ENCODE data around the gene AGRP.

AGRP gene

DNA sequence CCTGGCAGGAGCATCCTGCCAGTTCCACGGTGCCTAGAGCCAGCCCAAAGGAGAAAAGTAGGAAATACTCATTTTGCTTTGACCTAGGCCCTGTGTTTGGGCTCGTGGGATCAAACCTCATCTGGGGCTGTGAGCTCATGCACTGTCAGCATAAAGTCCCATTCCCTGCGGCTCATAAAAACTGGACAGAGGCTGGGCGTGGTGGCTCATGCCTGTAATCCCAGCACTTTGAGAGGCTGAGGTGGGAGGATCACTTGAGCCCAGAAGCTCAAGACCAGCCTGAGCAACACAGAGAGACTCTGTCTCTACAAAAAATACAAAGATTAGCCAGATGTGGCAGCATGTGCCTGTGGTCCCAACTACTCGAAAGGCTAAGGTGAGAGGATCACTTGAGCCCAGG lies 20.3 kb downstream of the AGRP start:
- DNase-seq = no peak

DNA sequence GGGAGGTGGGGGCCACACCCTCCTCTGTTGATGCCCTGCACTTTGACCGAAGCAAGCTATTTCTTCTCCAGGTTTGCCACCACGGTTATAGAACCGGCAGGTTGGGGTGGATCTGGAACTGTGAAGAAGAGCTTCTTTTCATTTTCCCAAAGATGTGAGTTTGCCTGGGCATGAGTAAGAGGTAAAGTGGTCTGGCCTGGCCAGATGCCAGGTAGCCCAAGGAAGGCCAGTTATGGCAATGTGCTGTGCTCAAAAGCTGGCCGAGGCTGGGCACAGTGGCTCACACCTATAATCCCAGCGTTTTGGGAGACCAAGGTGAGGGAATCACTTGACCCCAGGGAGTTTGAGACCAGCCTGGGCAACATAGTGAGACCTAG lies 21.1 kb downstream of the AGRP start:
- no peak for DNase-seq

DNA sequence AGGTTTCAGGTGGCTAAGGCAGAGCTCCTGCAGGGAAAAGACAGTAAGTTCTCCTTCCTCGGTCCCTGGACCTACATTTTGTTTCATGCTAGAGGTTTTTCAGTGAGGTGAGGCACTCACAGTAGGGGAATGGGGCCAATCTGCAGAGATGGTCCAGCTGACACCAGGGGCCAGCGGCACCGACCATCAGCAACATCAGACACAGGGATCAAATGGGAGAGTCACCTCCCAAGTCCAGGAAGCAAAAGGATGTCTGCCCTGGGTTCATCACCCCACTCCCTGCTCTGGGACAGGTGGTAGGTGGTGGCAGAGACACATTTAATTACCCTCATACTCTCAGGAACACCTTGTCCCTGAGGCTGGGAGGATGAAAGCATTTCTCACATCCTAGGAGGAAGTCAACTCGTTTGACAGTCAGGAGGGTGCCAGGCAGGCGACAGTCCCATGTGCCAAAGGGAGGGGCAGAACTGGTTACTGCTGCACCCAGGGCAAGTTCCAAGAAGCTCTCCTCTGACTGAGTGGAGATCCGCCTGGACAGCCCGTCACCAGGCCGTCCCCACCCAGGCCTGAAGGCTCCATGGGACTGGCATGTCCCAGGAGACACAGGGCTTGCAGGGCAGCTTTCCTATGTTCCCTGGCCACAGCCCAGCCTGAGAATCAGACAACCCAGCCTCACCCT lies 21.6 kb downstream of the AGRP start:
- no peak for DNase-seq

DNA sequence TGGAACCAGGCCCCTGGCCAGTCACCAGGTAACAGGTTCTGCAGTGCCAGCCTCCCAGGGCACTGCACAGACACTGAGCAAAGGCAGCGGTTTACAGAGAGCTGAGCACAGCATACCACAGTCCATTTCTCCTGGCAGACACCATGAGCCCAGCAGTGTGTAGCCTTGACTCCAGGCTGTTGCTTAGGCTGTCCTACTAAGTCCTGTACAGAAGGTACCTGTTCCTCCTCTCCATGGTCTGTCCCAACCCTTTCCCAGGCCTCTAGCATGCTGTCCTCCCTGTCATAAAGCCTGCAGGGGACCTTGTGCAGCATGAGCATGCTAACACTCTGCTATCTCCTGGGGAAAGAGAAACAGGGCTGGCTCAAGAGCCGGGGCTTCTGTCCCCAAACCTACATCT lies 22.4 kb downstream of the AGRP start:
- no peak for DNase-seq

DNA sequence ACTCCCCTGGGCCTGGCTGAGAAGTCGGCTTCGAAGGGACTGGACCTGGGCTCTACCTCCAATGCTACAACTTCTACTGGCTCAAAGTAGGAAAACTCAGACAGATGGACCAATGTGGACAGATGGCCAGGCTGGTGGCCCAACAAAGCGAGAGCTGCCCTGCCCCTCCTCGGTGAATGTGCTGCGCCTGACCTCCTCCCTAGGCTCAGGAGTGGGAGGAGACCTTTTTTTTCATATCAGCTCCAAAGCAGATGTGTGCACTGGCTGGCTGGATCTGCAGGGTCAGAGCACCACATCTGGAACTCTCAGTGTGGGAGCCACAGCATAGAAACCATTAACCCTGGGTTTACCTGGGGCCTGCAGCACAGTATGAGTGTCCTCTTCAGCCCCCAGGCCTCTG lies 23.2 kb downstream of the AGRP start:
- DNase-seq = no peak

DNA sequence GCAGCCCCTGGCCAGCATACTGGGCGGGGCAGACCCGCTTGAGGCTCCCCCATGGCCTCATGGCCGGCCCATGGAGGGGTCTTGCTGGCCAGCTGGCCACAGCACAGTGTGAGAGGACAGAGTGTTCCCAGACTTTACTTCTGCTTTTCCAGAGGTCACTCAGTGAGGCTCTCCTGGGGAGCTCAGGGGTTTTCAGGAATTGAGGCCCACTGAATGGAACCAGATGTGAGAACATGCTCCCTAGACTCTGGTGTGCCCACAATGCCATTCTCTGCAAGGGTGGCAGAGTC lies 23.5 kb downstream of the AGRP start:
- no peak for DNase-seq

DNA sequence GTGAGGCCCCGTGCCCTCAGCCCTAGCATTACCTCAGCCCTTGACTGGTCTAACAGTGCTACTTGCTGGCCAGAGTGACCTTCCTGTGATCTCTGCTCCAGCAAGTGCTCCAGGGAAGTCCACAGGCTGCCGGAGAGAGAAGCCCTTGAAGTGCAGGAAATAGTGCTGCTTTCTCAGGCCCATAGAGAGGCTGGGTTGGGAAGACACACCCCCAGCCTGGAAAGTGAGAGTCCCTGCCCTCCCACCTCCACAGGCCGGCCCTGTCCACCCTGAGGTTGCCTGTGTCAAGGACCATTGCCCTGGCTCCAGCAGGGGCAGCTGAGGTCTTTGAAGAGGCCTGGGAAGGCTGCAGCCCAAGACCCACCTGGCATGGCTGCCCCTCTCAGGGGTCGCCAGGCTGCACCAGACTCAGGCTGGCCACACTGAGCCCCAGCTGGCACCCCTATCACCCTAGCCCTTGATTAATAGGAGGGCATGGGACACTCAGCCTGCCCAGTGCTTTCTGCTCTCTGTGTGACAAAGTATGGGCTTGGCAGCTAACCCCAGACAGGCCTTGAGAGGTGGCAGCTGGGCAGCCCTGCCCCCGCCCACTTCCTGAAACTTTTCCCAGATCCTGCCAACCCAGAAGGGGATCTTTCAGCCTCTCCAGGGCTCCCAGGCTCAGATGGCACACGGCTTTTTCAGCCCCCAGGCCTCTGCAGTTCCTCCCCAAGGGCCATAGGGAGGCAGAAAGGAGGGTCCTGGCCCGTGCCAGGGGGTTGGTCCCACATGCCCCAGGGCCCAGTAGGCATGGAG lies 24.1 kb downstream of the AGRP start:
- DNase-seq = no peak

DNA sequence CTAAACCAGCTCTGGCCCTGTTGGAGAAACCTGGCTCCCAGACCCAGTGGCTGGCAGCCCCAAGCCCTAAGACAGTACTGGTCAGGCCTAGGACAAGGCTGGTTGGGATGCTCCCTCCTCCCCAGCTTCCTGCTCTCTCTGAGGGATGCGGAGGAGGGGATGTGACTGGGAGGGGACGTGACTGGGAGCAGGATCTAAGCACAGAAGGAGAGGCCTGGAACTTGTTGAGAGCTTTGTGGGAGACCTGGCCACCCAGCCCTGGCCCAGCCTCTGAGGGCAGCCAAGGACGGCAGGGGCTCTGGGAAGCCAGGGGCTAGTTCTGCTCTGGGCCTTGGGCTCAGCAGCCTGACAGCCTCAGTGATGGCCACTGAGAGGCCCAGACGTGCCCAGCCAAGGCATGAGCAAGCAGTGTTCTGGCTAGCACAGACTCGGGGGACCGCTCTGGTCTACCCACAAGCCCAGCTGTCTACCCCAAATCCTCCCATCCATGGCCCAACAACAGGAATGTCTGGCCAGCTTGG lies 25.2 kb downstream of the AGRP start:
- DNase-seq = no peak

DNA sequence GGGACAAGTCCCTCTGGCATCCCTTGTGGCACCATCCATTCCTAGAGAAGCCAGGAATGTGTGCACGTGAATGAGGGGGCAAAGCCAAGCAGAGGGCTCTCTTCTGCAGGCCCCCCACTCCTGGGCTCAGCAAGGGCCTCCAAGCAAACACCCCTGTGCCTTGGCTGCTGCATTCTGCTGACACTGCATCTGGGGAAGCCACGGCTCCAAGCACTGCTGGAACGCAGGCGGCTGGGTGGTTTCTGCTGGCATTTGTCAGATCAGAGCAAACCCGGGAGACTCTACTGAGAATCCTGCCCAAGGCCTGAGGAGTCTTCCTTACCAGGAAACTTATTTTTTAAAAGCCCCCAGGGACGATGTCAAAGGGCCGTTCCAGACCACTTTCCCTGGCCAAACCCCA lies 25.7 kb downstream of the AGRP start:
- DNase-seq = no peak

DNA sequence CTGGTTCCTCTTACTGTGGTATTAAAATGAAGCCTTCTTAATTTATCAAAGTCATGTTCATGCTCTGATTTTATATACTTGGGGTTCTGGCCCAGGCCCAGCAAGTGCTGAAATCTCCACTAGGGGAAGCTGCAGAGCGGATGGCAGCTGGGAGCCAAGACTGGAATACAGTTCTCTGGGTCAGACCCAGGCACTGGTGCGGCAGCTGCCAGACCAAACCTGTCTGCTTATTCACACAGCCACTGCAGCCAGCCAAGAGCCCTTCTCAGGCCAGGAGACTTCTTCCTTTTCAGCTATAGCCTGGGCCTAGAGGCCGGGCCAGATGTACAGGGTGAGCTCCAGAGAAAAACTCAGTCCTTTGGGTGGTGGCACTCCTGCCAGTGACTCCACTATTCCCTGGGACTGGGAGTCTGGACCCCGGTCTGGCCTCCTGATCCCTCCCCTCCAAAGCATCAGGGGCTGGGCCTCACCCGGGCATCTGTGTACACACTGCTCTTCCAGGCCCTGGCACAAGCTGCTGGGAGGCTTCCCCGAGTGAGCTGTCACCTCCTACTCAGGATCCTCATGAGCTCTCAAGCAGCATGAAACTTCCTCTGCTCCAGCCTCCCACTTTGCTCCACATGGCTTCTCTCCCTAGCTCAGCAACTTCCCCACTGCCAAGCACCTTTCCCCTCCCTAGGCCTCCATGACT lies 26.8 kb downstream of the AGRP start:
- no peak for DNase-seq

DNA sequence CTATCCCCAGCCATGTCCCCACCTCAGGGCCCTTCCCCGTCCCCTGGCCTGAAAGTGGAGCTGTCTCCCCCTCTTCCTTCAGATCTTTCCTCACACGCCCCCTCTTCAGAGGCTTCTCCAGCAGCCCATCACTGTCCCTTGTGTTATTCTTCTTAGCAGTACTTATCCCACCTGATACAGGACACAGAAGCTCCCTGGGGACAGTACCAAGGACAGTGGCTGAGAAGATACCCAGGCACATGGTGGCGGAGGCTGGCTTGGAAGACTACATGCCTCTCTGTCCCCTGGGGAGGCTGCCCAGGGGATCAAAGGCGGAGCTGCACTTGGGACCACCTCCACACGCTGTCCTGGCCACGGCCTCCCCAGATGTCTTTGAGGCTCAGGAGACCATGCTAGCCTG lies 28.5 kb downstream of the AGRP start:
- no peak for DNase-seq

DNA sequence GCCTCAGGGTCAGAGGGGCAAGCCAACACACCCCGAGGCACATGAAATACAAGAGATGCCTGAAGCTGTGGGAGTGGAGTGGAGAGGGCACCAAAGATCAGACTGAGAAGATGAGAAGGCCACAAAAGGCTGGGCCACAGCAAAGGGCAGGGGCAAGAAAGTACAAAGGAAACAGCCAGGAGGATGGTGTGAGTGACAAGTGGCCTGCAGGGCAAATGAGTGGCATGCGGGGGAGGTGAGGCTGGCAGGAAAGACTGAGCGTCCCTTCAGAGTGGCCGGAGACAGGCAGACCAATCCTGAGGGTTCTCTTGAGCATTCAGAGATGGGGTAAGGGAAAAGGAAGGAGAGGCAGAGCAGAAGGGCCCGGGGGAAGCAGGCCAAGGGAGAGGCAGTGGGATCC lies 29.2 kb downstream of the AGRP start:
- DNase-seq = no peak

DNA sequence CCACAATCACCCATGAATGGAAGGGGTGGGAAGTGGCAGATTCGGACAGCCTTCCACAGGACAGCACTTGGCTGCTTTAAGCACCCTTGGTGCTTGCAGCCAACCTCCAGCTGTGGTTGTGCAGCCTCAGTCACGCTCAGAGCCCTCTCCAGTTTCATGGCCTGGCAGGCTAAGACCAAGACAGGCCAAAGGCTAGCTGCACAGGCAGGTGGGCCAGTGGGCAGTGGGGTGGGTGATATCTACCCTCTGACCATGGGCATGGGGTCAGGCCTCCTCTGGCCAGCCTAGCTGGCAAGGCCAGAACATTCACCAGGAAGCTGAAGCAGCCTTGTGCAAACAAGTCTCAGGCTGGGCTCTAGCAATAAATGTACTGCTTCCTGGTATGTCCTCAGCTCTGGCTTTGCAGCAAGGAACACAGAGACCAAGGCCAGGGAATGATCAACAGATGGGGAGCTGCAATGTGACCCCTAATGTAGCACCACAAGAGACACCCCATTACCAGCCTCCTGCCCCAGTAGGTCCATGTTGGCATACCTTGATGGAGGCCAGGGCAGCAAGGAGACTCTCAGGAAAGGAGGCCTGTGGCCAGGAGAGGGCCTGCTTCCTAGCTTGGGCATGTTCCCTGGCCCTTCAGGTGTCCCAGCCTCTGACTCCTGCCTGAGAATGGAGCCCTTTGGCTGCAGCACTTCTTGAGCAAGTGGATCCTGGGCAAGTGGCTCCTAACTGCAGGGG lies 31.5 kb downstream of the AGRP start:
- DNase-seq = no peak

DNA sequence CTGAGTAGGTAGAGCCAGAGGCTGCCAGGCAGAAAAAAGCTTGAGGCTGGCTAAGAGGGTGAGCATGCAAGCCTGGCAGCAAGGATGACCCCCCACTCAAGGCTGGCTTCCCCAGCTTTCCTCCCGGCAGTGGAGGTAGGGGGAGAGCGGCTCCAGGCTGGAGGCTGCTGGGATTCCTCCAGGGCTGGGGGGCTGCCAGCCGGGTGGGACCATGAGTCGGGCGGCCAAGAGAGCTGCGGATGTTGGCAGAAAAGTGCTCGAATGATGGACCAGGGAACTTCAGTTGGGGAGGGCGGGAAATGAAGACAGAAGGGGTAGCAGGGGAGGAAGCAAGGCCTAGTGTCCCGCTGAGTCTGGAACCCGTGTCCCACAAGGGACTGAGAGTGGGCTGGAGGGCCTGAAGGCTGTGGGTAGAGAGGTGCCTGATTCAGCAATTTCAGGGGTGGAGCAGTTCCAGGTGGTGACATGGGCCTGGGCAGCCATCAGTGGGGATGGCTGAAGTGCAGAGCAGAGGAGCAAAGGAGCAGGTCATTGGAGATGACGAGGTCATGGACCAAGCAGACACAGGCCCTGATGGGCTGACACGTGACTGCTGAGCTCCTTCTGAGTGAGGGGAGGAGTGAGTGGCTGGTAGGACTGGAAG lies 32.2 kb downstream of the AGRP start:
- no peak for DNase-seq

DNA sequence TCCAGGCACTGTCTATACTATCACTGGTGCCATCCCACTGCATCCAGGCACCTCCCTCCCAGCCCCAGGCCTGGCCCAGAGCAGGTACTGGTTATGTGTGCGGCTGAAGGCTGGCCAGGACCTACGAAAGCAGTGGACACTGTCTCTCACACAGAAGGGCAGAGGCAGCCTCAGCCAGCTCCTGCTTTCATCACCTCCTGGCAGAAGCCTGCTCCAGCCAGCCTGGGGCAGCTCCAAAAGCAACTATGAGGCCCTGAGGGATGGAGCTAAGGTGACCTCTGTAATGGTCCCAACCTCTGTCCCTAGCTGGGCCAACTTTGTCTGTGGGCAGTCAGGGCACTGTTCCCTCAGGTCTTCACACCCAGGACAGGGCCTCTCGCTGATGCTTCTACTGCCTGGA lies 33.6 kb downstream of the AGRP start:
- no peak for DNase-seq

DNA sequence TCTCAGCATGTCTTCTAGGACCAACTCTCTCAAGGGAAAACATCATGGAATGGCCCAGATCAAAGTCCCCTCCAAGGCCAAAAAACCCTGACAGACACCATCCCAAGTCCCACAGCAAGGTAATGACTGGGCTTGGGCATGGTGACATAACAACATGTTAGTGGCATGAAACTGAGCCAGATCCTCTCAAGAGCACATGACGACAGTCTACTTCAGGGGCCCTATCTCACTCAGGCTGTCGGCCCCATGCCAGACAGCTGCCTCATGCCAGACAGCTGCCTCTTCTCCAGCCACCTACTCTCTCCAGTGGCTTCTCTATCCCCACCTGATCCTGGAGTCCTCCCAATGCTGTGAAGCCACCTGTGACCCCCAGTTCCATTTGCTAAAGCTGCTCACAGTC lies 34.0 kb downstream of the AGRP start:
- DNase-seq = no peak

DNA sequence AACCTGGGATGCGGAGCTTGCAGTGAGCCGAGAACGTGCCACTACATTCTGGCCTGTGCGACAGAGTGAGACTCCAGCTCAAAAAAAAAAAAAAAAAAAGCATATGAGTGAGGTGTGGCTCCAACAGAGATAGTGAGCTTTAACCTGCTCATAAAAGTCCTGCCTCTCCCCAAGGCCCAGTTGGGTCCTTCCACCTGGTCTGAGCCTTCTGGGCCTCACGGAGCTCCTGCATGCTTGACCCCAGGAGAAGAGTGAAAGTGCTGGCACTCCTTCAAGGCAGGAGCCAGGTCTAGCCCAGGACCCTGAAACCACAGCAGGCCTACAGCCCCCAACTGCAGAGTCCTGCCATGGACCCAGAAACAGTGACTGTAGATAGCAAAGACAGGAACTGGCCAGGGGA lies 34.8 kb downstream of the AGRP start:
- DNase-seq = no peak

DNA sequence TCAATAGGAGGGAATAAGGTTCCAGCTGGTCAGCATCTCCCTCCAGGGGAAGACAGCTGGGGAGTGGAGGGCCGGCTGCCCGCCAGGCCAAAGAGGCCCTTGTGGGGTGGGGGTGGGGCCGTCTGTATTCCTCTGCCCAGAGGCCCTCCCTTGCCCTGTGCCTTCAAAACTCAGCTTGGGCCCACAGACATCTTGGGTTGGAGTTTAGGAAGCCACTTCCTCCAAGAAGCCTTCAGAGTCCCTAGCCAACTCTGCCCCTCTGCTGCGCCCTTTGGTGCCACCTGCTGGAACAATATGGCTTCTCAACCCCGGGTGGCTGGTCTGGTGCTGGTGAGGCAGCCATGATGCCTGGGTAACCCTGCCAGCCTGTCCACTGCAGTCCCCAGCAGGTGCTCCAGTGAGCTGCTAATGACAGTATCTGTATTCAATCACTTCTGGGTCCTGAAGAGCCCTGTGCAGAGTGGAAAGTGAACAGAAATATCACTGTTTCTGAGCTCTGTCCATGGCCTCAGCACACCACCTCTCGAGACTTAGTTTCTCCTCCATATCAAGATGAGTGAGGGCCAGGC lies 35.8 kb downstream of the AGRP start:
- DNase-seq = no peak

DNA sequence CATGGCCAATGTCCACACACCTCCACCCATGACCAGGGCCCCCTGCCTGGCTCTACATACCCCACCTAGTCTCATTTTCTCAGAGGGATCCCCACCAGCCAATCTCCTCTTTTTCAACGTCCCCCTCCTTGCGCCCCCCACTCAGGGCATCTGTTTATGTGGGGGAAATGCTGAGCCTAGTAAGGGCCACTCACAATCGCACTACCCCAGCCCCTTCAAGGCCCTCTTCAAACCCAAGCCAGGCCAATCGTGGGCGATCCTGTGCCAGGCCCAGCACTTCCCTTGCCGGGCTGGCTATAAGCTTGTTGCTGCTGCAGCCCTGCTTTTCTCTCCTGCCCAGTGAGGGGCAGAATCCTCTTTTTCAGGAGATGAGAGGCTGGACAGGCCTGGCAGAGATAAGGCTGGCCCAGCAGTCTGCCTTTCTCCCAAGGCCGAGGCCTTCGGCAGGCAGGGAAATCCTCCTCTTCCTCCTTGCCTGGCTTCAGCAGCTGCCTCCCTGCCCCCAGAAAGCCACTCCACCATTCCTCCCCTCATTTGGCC lies 36.3 kb downstream of the AGRP start:
- DNase-seq = no peak

DNA sequence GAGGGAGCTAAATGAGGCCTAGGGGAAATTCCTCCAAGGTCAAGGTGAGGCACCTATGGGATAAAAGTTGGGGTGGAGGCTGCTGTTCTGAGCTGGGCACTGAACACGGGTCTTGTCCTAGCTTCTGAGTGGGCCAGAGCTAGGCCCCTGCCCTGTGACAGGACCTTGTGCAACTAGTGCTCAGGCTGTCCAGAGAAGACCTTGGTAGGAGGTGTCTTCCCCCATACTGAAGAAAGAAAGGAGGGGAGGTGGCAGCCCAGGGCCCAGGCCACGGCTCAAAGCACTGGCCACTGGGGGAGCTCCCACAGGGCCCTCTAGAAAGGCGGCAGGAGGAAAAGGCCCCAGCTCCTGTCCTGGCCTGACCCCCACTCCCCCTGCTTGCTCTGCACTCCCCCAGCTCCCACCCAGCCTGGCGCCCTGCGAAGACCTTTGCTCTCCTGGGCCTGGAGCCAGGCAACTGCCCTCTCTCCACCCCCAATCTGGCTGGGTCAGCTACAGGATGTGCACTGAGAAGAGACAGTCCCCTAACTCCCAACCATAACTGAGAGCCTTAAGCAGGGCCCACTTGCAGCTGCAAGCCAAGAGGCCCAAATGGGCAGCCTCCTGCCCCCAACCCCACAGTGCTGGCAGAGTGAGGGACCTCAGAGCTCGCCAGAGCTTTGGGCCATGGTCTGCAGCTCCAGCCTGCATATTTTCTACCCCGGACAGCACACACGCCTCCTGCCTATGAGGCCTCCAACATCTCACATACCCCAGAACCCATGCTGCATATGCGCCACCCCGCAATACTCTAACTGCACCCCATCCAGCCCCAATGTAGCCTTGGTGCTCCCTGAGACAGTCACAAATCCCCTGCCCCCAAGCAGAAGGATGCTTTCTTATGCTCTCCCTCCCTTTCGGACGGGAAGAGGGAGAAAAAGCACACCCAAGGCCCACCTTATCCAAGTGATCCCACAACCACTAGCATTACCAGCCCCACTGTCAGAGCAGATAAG lies 37.1 kb downstream of the AGRP start:
- no peak for DNase-seq

DNA sequence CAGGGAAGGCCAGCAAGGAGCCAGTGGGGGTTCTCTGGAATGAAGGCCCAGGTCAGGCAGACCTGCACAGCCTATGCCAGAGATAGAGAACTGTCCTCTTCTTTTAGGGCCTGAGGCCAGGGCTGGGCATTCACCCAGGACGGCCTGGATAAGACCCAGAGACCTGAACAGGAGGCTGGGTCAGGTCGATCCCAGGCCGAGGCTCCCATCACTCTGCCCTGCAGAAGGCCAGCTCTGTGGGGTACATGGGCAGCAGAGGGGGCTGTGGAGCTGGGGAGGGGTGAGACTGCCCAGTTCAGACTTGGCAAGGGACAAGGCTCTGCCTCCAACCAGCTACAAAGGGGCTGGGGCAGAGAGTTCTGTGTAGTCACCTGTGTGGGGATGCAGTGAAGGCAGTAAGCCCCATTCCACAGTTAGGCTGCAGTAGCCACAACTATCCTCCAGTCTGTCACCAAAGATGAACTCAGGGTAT lies 37.9 kb downstream of the AGRP start:
- DNase-seq = no peak
